H1 (cell line): ENCODE data around the gene TMEM178B. TPM values are rescaled to one million over a fixed set of nuclear protein-coding genes. Genes with fewer than 3 reads are reported as not detected.
A peak's percentile ranks its signal among the peaks of the same experiment; 100 is the strongest.

ENCODE experiments used
- CTCF ChIA-PET: fragments of 300-600 bp; sonication (Branson Sonifier 250); formaldehyde crosslinking; loops from one replicate; lab custom pipeline; 2021; ENCODE audit not compliant: partially characterized antibody; lab: Charles Lee
- POLR2A ChIA-PET: fragments of 300-600 bp; sonication (Branson Sonifier 250); formaldehyde crosslinking; loops from one replicate; lab custom pipeline; 2021; ENCODE audit warnings: inconsistent platforms; ENCODE audit not compliant: partially characterized antibody; lab: Charles Lee
- DNase-seq, 2 experiments: peaks; one replicate each; pipeline versions ENCODE4 v3.0.0 to v3.0.0-alpha.2; 2010 to 2022; ENCODE audit warnings: low spot score in 2 of 2, low read depth in 1 of 2, mixed read lengths in 1 of 2
- FAIRE-seq: peaks from 2 replicates; lab custom pipeline; 2011; peaks lifted over from hg19 to GRCh38; lab: Jason Lieb, UNC
- H2AFZ ChIP-seq: 2 replicates; pipeline ENCODE4 v1.8.1; 2012; ENCODE audit warnings: low read length, inconsistent platforms
- H2AK5ac ChIP-seq: 2 replicates; pipeline ENCODE4 v1.6.1; 2013; ENCODE audit warnings: low read depth, low read length
- H2BK120ac ChIP-seq: replicated peaks from 2 replicates; pipeline ENCODE3; 2013; ENCODE audit warnings: low read depth, low read length, inconsistent platforms
- H2BK12ac ChIP-seq: 2 replicates; pipeline ENCODE4 v1.6.1; 2013; ENCODE audit warnings: low read depth, low read length
- H2BK15ac ChIP-seq: 2 replicates; pipeline ENCODE4 v1.6.1; 2013; ENCODE audit warnings: low read length
- H2BK20ac ChIP-seq: 2 replicates; pipeline ENCODE4 v1.6.1; 2013; ENCODE audit warnings: low read length
- H2BK5ac ChIP-seq: 2 replicates; pipeline ENCODE4 v1.6.1; 2013; ENCODE audit warnings: low read depth, low read length
- H3K14ac ChIP-seq: 2 replicates; pipeline ENCODE4 v1.6.1; 2013; ENCODE audit warnings: inconsistent platforms; ENCODE audit not compliant: insufficient read length
- H3K18ac ChIP-seq: 2 replicates; pipeline ENCODE4 v1.6.1; 2013; ENCODE audit warnings: low read length; ENCODE audit errors: extremely low read depth
- H3K23ac ChIP-seq: 2 replicates; pipeline ENCODE4 v1.6.1; 2013; ENCODE audit warnings: inconsistent platforms; ENCODE audit not compliant: insufficient read length
- H3K23me2 ChIP-seq: 2 replicates; pipeline ENCODE4 v1.6.1; 2013; ENCODE audit warnings: low read depth, low read length
- H3K27ac ChIP-seq: 2 replicates; pipeline ENCODE4 v1.6.1; 2011; ENCODE audit warnings: low read depth, low read length, inconsistent platforms
- H3K27me3 ChIP-seq, 4 experiments: replicated peaks in 1 of 4; 1 replicate in 1 of 4; 2 replicates in 3 of 4; pipeline versions ENCODE4 v1.6.1 to v1.8.1; 2011 to 2013; ENCODE audit warnings: low read length in 3 of 4, mild to moderate bottlenecking in 3 of 4, inconsistent platforms in 2 of 4, mixed read lengths in 2 of 4, moderate library complexity in 1 of 4; ENCODE audit not compliant: control insufficient read depth in 3 of 4, insufficient read depth in 3 of 4; ENCODE audit errors: extremely low read depth in 1 of 4
- H3K36me3 ChIP-seq, 4 experiments: 2 replicates each; pipeline versions ENCODE4 v1.6.1 to v1.8.1; 2011 to 2013; ENCODE audit warnings: mild to moderate bottlenecking in 4 of 4, low read length in 3 of 4, moderate library complexity in 2 of 4, control low read depth in 1 of 4, inconsistent platforms in 1 of 4; ENCODE audit not compliant: insufficient read depth in 4 of 4, control insufficient read depth in 2 of 4
- H3K4ac ChIP-seq: replicated peaks from 2 replicates; pipeline ENCODE3; 2013; ENCODE audit warnings: low read length, low read depth, mixed read lengths, inconsistent platforms; ENCODE audit not compliant: insufficient read length
- H3K4me1 ChIP-seq, 4 experiments: replicated peaks in 1 of 4; 1 replicate in 1 of 4; 2 replicates in 3 of 4; pipeline versions ENCODE4 v1.6.1 to v1.8.1; 2011 to 2013; ENCODE audit warnings: low read length in 3 of 4, inconsistent platforms in 2 of 4, mixed read lengths in 1 of 4; ENCODE audit not compliant: insufficient read depth in 4 of 4, control insufficient read depth in 3 of 4
- H3K4me2 ChIP-seq, 2 experiments: 2 replicates each; pipeline versions ENCODE4 v1.6.1 to v1.8.1; 2011 to 2013; ENCODE audit warnings: low read depth in 2 of 2, low read length in 2 of 2, control low read depth in 1 of 2, inconsistent platforms in 1 of 2, mild to moderate bottlenecking in 1 of 2; ENCODE audit not compliant: insufficient read depth in 1 of 2
- H3K4me3 ChIP-seq, 4 experiments: fragments of 200-600, 300-600 bp in 1 of 4; sonication (generic), shearing (Covaris generic), sonication (Bioruptor Twin) in 1 of 4; 2 replicates each; pipeline versions ENCODE4 v1.5.1 to v1.8.1; 2011 to 2016; ENCODE audit warnings: low read length in 4 of 4, low read depth in 3 of 4, control low read depth in 2 of 4, inconsistent platforms in 2 of 4, mild to moderate bottlenecking in 2 of 4, mixed read lengths in 1 of 4, moderate library complexity in 1 of 4; ENCODE audit not compliant: insufficient read depth in 2 of 4; ENCODE audit errors: extremely low read depth in 1 of 4
- H3K56ac ChIP-seq: replicated peaks from 2 replicates; pipeline ENCODE3; 2013; ENCODE audit warnings: low read depth, mild to moderate bottlenecking, mixed read lengths, low read length, inconsistent platforms; ENCODE audit not compliant: insufficient read length
- H3K79me1 ChIP-seq: 2 replicates; pipeline ENCODE4 v1.6.1; 2013; ENCODE audit warnings: low read depth, low read length, control low read depth
- H3K79me2 ChIP-seq, 2 experiments: 2 replicates each; pipeline versions ENCODE4 v1.6.1 to v1.8.1; 2012 to 2013; ENCODE audit warnings: low read length in 2 of 2, mild to moderate bottlenecking in 2 of 2, inconsistent platforms in 1 of 2; ENCODE audit not compliant: insufficient read depth in 2 of 2, control insufficient read depth in 1 of 2
- H3K9ac ChIP-seq, 4 experiments: replicated peaks in 1 of 4; 1 replicate in 1 of 4; 2 replicates in 3 of 4; pipeline versions ENCODE4 v1.6.1 to v1.8.1; 2011 to 2013; ENCODE audit warnings: low read depth in 3 of 4, low read length in 3 of 4, control low read depth in 2 of 4, mild to moderate bottlenecking in 2 of 4, moderate library complexity in 2 of 4, inconsistent platforms in 1 of 4; ENCODE audit errors: extremely low read depth in 1 of 4
- H3K9me3 ChIP-seq, 2 experiments: 2 replicates each; pipeline versions ENCODE4 v1.6.1 to v1.8.1; 2012 to 2013; ENCODE audit warnings: mild to moderate bottlenecking in 2 of 2, moderate library complexity in 2 of 2, control low read depth in 1 of 2, inconsistent platforms in 1 of 2, low read depth in 1 of 2, low read length in 1 of 2, mixed read lengths in 1 of 2; ENCODE audit not compliant: insufficient read depth in 2 of 2
- H4K20me1 ChIP-seq, 2 experiments: replicated peaks in 1 of 2; 2 replicates each; pipeline versions ENCODE3 to v1.8.1; 2011 to 2013; ENCODE audit warnings: inconsistent platforms in 2 of 2, low read length in 2 of 2, mild to moderate bottlenecking in 1 of 2; ENCODE audit not compliant: insufficient read depth in 2 of 2, control insufficient read depth in 1 of 2
- H4K5ac ChIP-seq: 2 replicates; pipeline ENCODE4 v1.6.1; 2013; ENCODE audit warnings: low read length, low read depth, mixed read lengths, inconsistent platforms; ENCODE audit not compliant: insufficient read length
- H4K8ac ChIP-seq: 2 replicates; pipeline ENCODE4 v1.8.0; 2013; ENCODE audit warnings: mild to moderate bottlenecking, moderate library complexity, low read length, inconsistent platforms; ENCODE audit not compliant: insufficient read depth; ENCODE audit errors: extremely low read depth
- H4K91ac ChIP-seq: replicated peaks from 2 replicates; pipeline ENCODE3; 2013; ENCODE audit warnings: low read length, mixed read lengths, inconsistent platforms; ENCODE audit not compliant: insufficient read length
- WGBS, 2 experiments: shearing (Covaris generic) in 1 of 2; methylation state at CpG; one replicate each; pipeline versions ENCODE4 v1.1.6 to v1.1.7; 2013 to 2015; ENCODE audit warnings: low lambda C conversion rate in 2 of 2, mixed read lengths in 2 of 2, inconsistent platforms in 1 of 2, low coverage in 1 of 2, missing lambda C conversion rate in 1 of 2; ENCODE audit not compliant: insufficient replicate concordance in 2 of 2, insufficient coverage in 1 of 2, insufficient read length in 1 of 2; ENCODE audit errors: extremely low coverage in 1 of 2, missing lambda C conversion rate in 1 of 2; 5-methylcytosine and 5-hydroxymethylcytosine counted together
- polyA plus RNA-seq, 7 experiments: library from polyadenylated mRNA; depleted of rRNA in 3 of 7; stranded (reverse) in 5 of 7; unstranded in 2 of 7; fragments of >200 nt in 5 of 7; fragments of 200-250 nt in 2 of 7; gene quantifications; 1 replicate in 5 of 7; 2 replicates in 1 of 7; 4 replicates in 1 of 7; pipeline versions ENCODE4 v1.2.1 to v1.2.3, GENCODE V29; 2011 to 2013; ENCODE audit warnings: missing spikeins in 2 of 7, mixed read lengths in 2 of 7
- total RNA-seq: library from RNA; stranded (reverse); fragmentation: NEBNext Ultra II Directional; extraction: Animal tissue kit (Norgen Biotek cat#: 25700); gene quantifications from 2 replicates; pipeline ENCODE4 v1.2.1, GENCODE V29; 2021

TMEM178B gene
- total and polyA plus RNA-seq, 2 of the 8 experiments (the other 6 are each of a cell fraction or from before 2014, with no cell fraction given), result 5.3 to 18.1 TPM

- H3K27me3 ChIP-seq, result no peaks in the 10 kb centered on the region
- H3K4me2 ChIP-seq, result no peak overlapping the region
- peaks cover 0 to 3% of the 10 kb centered on the region in 2 experiments; a peak in 1 of 4 replicates for H3K9me3 ChIP-seq
- no peak overlapping the region for H4K8ac ChIP-seq
- DNase-seq, result no peak
- H4K91ac ChIP-seq, result no peak overlapping the region
- H3K4me3 ChIP-seq, result no peak overlapping the region
- H3K23me2 ChIP-seq, result no peaks in the 10 kb centered on the region
- no peaks in the 10 kb centered on the region for H3K36me3 ChIP-seq
- H2BK12ac ChIP-seq, result no peak overlapping the region
- H3K18ac ChIP-seq, result no peak overlapping the region
- H4K20me1 ChIP-seq, result no peaks in the 10 kb centered on the region
- no peak overlapping the region; a peak in 1 of 7 replicates for H3K9ac ChIP-seq
- no peak overlapping the region for H2BK120ac ChIP-seq
- ChIA-PET CTCF (interaction anchor here (0.6 to 1.7 kb wide), 4 partner anchors 12 to 365 kb away, joined by 3 to 5 read pairs (median 4); no protein-coding TSS in a partner anchor), POLR2A (interaction anchor here (1.1 kb wide), 1 partner anchor 14 kb away, joined by 3 read pairs; no protein-coding TSS in a partner anchor)
- H3K4me1 ChIP-seq, result no peaks in the 10 kb centered on the region
- H3K56ac ChIP-seq, result no peak overlapping the region
- H2AK5ac ChIP-seq, result no peak overlapping the region
- no peaks in the 10 kb centered on the region for H3K79me2 ChIP-seq
- H3K14ac ChIP-seq, result no peak overlapping the region
- H4K5ac ChIP-seq, result no peak overlapping the region
- 0 out of 2 replicates have a peak, but pooled peaks cover 2% of the 10 kb centered on the region for H3K79me1 ChIP-seq
- FAIRE-seq, result peak; percentile 58
- no peak overlapping the region for H3K27ac ChIP-seq
- no peak overlapping the region for H2BK20ac ChIP-seq
- no peak overlapping the region for H2BK15ac ChIP-seq
- WGBS, 2 experiments, result 85% methylated on average over 11 of the region's 11 CpGs; no CpG with 5 or more reads in 1 of the 2 experiments
- no peak overlapping the region for H3K4ac ChIP-seq
- no peak overlapping the region for H2AFZ ChIP-seq
- no peak overlapping the region for H3K23ac ChIP-seq
- 0 out of 2 replicates have a peak overlapping the region, but pooled peaks have one; percentile 14 for H2BK5ac ChIP-seq
These were observed 93.6 kb downstream of the TMEM178B start for GRCh38 chr7:141167381-141167964.
